Dendritic cell treated with granulocyte-macrophage colony-stimulating factor and Interleukin-4, amounts not matched to agents 40 ng/mL and 50 ng/mL, for 4 days (primary cell): ENCODE measurements around the gene ROBO1.

Experiments used
- H3K27ac Mint-ChIP-seq: one replicate; pipeline ENCODE4 v1.8.0; 2022; ENCODE audit warnings: mild to moderate bottlenecking, mixed read lengths
- H3K27me3 Mint-ChIP-seq: one replicate; pipeline ENCODE4 v1.8.0; 2022; ENCODE audit warnings: mild to moderate bottlenecking, mixed read lengths
- H3K36me3 Mint-ChIP-seq: one replicate; pipeline ENCODE4 v1.8.0; 2022; ENCODE audit warnings: low read depth, mixed read lengths
- H3K4me1 Mint-ChIP-seq: one replicate; pipeline ENCODE4 v1.8.0; 2022; ENCODE audit warnings: low read depth, mixed read lengths
- H3K4me3 Mint-ChIP-seq: one replicate; pipeline ENCODE4 v1.8.0; 2022; ENCODE audit warnings: mild to moderate bottlenecking, moderate library complexity, mixed read lengths
- H3K9me3 Mint-ChIP-seq: one replicate; pipeline ENCODE4 v1.8.0; 2022; ENCODE audit warnings: mixed read lengths
- intact Hi-C: fragments of 100-400 bp; cut with micrococcal nuclease; formaldehyde crosslinking; loops from one replicate; pipeline ENCODE4 v1.15.0; 2022

The ROBO1 gene

DNA sequence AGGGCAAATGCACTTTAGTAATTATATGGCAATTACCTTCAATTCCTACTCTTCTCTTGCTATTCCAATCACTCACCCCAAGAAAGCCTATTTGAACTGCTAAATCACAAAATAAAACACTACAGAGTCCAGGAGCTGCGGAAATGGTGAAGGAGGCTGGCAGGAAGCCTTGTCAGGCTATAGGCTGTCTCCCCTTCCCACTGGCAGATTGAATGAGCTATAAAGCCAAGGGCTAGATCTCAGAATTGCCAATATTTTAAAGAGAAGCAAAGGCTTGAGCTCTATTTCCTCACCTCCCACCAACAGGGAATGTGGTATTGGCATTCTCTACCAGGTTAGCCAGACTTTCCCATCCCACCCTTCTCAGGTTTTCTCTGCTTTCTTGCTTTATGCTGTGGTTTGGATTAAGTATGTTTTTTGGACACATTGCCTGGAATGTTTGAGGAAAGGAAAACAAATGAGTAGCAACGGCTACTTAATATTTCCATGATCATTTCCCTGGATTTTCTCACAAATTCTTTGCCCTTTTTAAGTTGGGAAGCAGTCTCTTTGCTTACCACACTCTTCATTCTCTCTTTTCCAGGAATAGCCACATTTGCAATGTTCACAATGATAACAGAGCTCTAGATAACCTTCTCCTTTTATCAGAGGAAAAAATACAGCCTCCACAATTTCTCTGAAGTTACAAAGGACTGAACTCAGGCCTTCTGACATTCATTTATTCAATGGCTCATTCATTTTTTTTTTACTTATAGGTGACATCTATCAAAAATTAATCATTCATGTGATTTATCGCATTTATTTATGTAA is 1125.4 kb downstream of the ROBO1 start:
- H3K27me3 Mint-ChIP-seq, result no peaks in the 10 kb centered on the region
- H3K36me3 Mint-ChIP-seq, result no peaks in the 10 kb centered on the region
- intact Hi-C loops, result no loop called here
- H3K4me3 Mint-ChIP-seq, result no peak overlapping the region
- H3K9me3 Mint-ChIP-seq, result no peaks in the 10 kb centered on the region
- H3K4me1 Mint-ChIP-seq, result no peaks in the 10 kb centered on the region
- no peak overlapping the region for H3K27ac Mint-ChIP-seq

DNA sequence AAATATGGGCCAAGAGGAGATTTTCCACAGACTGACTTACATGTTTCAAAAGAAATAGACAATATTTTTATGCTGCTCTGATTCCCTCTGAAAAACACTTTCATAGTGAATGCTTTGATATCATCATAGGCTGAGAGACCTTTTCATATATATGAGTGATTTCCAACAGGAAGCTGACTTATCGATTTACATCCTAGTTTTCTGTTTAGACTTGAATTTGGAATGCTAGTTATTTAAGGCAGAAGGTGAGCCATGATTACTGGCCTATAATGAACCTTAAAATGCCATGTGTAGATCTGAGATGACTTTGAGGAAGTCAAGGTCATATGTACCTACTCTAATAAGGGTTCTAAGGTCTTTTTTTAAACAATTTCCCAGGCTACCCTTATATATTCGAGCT is 1126.1 kb downstream of the ROBO1 start:
- intact Hi-C loops, result no loop called here
- Mint-ChIP-seq H3K27ac (no peak overlapping the region), H3K9me3 (no peaks in the 10 kb centered on the region), H3K36me3 (no peaks in the 10 kb centered on the region), H3K4me1 (no peaks in the 10 kb centered on the region), H3K27me3 (no peaks in the 10 kb centered on the region), H3K4me3 (no peak overlapping the region)

GRCh38 chr3:78634316-78634715 is 1133.5 kb downstream of the ROBO1 start:
- Mint-ChIP-seq H3K27ac (no peak overlapping the region), H3K36me3 (no peaks in the 10 kb centered on the region), H3K4me1 (no peaks in the 10 kb centered on the region), H3K9me3 (no peaks in the 10 kb centered on the region), H3K4me3 (no peak overlapping the region), H3K27me3 (no peaks in the 10 kb centered on the region)
- intact Hi-C loops, result no loop called here

DNA sequence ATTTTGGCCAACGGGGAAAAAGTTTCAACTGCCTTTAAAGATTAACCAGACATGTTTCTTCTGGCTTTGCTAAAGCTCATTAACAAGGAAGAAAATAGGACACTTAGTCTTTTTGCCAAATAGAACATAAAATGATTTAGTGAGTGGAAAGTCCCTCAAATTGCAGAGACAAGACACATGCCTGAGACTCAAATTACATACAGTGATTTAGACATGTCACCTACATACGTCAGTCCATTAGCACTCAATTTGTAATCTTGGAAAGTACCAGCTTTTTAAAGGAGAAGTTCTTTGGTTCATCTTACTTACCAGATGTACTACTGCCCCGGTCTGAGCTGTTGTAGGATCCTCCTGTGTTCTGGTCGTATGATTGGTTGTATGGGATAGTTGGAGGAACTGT is 1134.2 kb downstream of the ROBO1 start:
- intact Hi-C loops, result no loop called here
- no peaks in the 10 kb centered on the region for H3K27me3 Mint-ChIP-seq
- H3K4me1 Mint-ChIP-seq, result no peaks in the 10 kb centered on the region
- no peak overlapping the region for H3K27ac Mint-ChIP-seq
- H3K9me3 Mint-ChIP-seq, result no peaks in the 10 kb centered on the region
- no peak overlapping the region for H3K4me3 Mint-ChIP-seq
- H3K36me3 Mint-ChIP-seq, result no peaks in the 10 kb centered on the region

- Mint-ChIP-seq H3K27ac (no peak overlapping the region), H3K4me3 (no peak overlapping the region), H3K4me1 (no peaks in the 10 kb centered on the region), H3K27me3 (no peaks in the 10 kb centered on the region), H3K9me3 (no peaks in the 10 kb centered on the region), H3K36me3 (no peaks in the 10 kb centered on the region)
- intact Hi-C loops, result no loop called here
These were observed 1134.8 kb downstream of the ROBO1 start for GRCh38 chr3:78632925-78633553.

- H3K36me3 Mint-ChIP-seq, result no peaks in the 10 kb centered on the region
- H3K9me3 Mint-ChIP-seq, result no peaks in the 10 kb centered on the region
- intact Hi-C loops, result no loop called here
- no peak overlapping the region for H3K27ac Mint-ChIP-seq
- H3K4me1 Mint-ChIP-seq, result no peaks in the 10 kb centered on the region
- no peaks in the 10 kb centered on the region for H3K27me3 Mint-ChIP-seq
- no peak overlapping the region for H3K4me3 Mint-ChIP-seq
These were observed 1138.3 kb downstream of the ROBO1 start for GRCh38 chr3:78629544-78629943.

DNA sequence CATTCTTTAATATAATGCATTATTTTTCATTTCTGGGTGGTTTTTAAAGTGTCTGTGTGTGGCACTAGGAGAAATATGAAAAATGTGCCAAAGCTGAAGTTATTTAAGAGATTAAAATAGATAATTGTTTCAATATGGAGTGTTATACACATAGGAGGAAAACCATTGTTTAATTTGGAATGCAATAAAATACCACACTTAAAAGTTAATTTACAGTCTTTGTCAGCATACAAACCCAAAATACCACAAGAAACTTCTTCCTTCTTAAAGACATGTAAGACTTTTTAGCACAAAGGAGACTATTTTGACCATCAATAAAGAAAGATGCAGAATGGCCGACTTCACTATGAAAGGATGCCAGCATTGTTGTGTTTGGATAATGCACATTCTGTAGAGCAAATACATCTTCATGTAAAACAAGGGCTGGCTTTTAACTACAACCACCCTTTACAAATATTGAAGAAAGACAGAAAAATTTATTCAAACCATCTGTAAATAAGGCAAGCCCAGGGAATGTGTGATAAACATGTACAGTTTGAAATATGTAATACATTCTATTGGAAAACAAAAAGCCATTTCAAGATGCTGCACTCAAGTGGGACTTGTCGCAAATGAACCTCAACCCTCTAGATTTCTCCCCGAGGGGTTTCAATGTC is 1146.6 kb downstream of the ROBO1 start:
- Mint-ChIP-seq H3K9me3 (no peaks in the 10 kb centered on the region), H3K36me3 (no peaks in the 10 kb centered on the region), H3K27ac (no peak overlapping the region), H3K4me1 (no peaks in the 10 kb centered on the region), H3K27me3 (no peaks in the 10 kb centered on the region), H3K4me3 (no peak overlapping the region)
- intact Hi-C loops, result no loop called here

DNA sequence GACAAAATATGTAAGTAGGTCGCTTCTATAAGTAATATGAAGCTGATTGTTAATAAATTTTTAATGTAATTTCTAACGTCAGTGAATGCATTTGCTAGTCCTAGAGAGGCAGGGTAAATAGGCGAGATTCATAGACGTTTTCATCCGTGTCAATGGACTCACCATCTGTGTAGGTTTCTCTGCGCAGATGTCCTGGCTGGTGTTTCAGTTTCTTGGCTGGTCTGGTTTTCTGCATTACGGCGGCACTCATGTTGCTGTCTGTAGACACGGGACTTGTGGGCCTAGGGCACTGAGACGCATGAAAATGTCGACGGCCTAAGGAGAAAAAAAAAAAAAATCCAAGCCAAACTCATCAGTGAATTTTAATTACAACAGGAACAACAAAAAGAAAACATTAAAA is 1153.3 kb downstream of the ROBO1 start:
- no peaks in the 10 kb centered on the region for H3K27me3 Mint-ChIP-seq
- H3K4me3 Mint-ChIP-seq, result no peak overlapping the region
- H3K36me3 Mint-ChIP-seq, result no peaks in the 10 kb centered on the region
- no peak overlapping the region for H3K27ac Mint-ChIP-seq
- H3K4me1 Mint-ChIP-seq, result no peaks in the 10 kb centered on the region
- H3K9me3 Mint-ChIP-seq, result no peaks in the 10 kb centered on the region
- intact Hi-C loops, result no loop called here

- no peaks in the 10 kb centered on the region for H3K27me3 Mint-ChIP-seq
- no peak overlapping the region for H3K4me3 Mint-ChIP-seq
- H3K36me3 Mint-ChIP-seq, result no peaks in the 10 kb centered on the region
- no peaks in the 10 kb centered on the region for H3K4me1 Mint-ChIP-seq
- no peak overlapping the region for H3K27ac Mint-ChIP-seq
- intact Hi-C loops, result no loop called here
- H3K9me3 Mint-ChIP-seq, result peaks cover 5% of the 10 kb centered on the region
These were observed 1154.3 kb downstream of the ROBO1 start for GRCh38 chr3:78613421-78613879.

DNA sequence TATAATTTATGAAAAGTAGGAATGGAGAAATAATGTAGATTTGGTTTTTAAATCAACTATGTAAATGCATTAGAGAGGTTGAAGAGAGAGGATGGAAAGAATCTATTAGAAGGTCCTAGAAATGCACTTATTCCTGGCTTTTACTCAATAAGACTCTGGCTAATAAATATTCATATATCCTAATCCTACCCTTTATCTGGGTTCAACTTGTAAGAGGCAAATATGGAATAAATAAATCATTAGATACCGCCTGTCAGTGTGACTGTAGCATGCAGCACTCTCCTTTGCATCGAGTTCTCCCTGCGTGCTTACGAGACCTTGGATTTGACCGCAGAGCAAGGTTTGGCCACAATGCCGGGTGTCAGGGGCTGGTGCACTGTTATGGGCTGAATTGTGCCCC is 1156.5 kb downstream of the ROBO1 start:
- H3K27me3 Mint-ChIP-seq, result no peaks in the 10 kb centered on the region
- intact Hi-C loops, result no loop called here
- H3K4me3 Mint-ChIP-seq, result no peak overlapping the region
- H3K9me3 Mint-ChIP-seq, result peaks cover 8% of the 10 kb centered on the region
- H3K36me3 Mint-ChIP-seq, result no peaks in the 10 kb centered on the region
- no peak overlapping the region for H3K27ac Mint-ChIP-seq
- H3K4me1 Mint-ChIP-seq, result no peaks in the 10 kb centered on the region

GRCh38 chr3:78610462-78611125 is 1157.2 kb downstream of the ROBO1 start:
- intact Hi-C loops, result no loop called here
- Mint-ChIP-seq H3K27me3 (no peaks in the 10 kb centered on the region), H3K36me3 (no peaks in the 10 kb centered on the region), H3K4me1 (no peaks in the 10 kb centered on the region), H3K27ac (no peak overlapping the region), H3K9me3 (peaks cover 8% of the 10 kb centered on the region), H3K4me3 (no peak overlapping the region)

DNA sequence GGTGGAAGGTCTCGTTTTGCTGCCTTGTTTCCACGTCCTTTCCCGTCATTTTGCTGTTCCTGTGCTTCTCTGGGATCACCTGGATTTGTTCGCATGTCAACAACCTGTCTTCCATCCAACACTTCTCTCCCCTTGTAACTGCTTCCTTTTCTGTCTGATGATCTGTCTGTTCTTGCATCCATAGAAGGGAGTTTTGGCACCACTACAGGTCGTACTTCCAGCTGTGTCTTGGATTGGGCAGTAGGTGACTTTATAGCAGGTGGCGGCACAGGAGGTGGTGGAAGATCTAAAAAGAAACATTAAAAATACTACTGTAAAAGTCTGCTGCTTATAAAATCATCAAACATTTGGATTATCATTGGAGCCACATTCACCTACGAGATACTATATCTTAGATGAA is 1161.0 kb downstream of the ROBO1 start:
- intact Hi-C loops, result no loop called here
- Mint-ChIP-seq H3K4me3 (no peak overlapping the region), H3K27me3 (no peaks in the 10 kb centered on the region)

GRCh38 chr3:78605178-78605577 is 1162.6 kb downstream of the ROBO1 start:
- no peak overlapping the region for H3K27ac Mint-ChIP-seq
- no peaks in the 10 kb centered on the region for H3K36me3 Mint-ChIP-seq
- H3K4me1 Mint-ChIP-seq, result no peaks in the 10 kb centered on the region
- H3K4me3 Mint-ChIP-seq, result no peak overlapping the region
- H3K27me3 Mint-ChIP-seq, result no peaks in the 10 kb centered on the region
- peaks cover 8% of the 10 kb centered on the region for H3K9me3 Mint-ChIP-seq
- intact Hi-C loops, result no loop called here

More for the DNA sequence above, 1161.0 kb downstream of the ROBO1 start:
- peaks cover 8% of the 10 kb centered on the region for H3K9me3 Mint-ChIP-seq
- no peaks in the 10 kb centered on the region for H3K36me3 Mint-ChIP-seq
- H3K27ac Mint-ChIP-seq, result no peak overlapping the region
- H3K4me1 Mint-ChIP-seq, result no peaks in the 10 kb centered on the region

GRCh38 chr3:78604341-78604740 is 1163.5 kb downstream of the ROBO1 start:
- no peak overlapping the region for H3K27ac Mint-ChIP-seq
- H3K27me3 Mint-ChIP-seq, result no peaks in the 10 kb centered on the region
- no peaks in the 10 kb centered on the region for H3K36me3 Mint-ChIP-seq
- H3K9me3 Mint-ChIP-seq, result peaks cover 8% of the 10 kb centered on the region
- H3K4me3 Mint-ChIP-seq, result no peak overlapping the region
- intact Hi-C loops, result no loop called here
- no peaks in the 10 kb centered on the region for H3K4me1 Mint-ChIP-seq
